Measurements from ENCODE around the gene ADAMTS3. TPM values are rescaled to one million over a fixed set of nuclear protein-coding genes. Genes with fewer than 3 reads are reported as not detected.
A peak's percentile ranks its signal among the peaks of the same experiment; 100 is the strongest.

The ADAMTS3 gene
- total RNA-seq, 3 donors from 2014 or later: 0.17 to 0.57 (median 0.41) TPM

GRCh38 chr4:72330381-72330780 lies 238.6 kb downstream of the ADAMTS3 start:
- intact Hi-C loops (cut with DNase I, micrococcal nuclease): no loop called here
- no peaks in the 10 kb centered on the region for H3K36me3 ChIP-seq (ENCODE audit: low read depth)
- no peak for DNase-seq
- no peaks in the 10 kb centered on the region for H3K4me1 ChIP-seq (ENCODE audit: low read depth)
- no peaks in the 10 kb centered on the region for H3K9me3 ChIP-seq
- no peak for ATAC-seq
- no peak overlapping the region for H3K4me3 ChIP-seq
- no peak for TF ChIP-seq CTCF (IDR thresholded peaks at IDR 0.05)

- TF ChIP-seq CTCF (IDR thresholded peaks at IDR 0.05): no peak
- no peaks in the 10 kb centered on the region for H3K4me1 ChIP-seq (ENCODE audit: low read depth)
- no peaks in the 10 kb centered on the region for H3K36me3 ChIP-seq (ENCODE audit: low read depth)
- intact Hi-C loops (cut with DNase I, micrococcal nuclease): no loop called here
- H3K9me3 ChIP-seq: no peaks in the 10 kb centered on the region
- no peak overlapping the region for H3K4me3 ChIP-seq
- DNase-seq: no peak
- peak; percentile 55 for ATAC-seq
Observed at GRCh38 chr4:72326692-72327632, 242.1 kb downstream of the ADAMTS3 start.

GRCh38 chr4:72325215-72325614 lies 243.8 kb downstream of the ADAMTS3 start:
- DNase-seq (no peak), ATAC-seq (peak; percentile 93)
- TF ChIP-seq CTCF (IDR thresholded peaks at IDR 0.05): no peak
- no peaks in the 10 kb centered on the region for H3K4me1 ChIP-seq (ENCODE audit: low read depth)
- H3K36me3 ChIP-seq (ENCODE audit: low read depth): no peaks in the 10 kb centered on the region
- H3K4me3 ChIP-seq: no peak overlapping the region
- intact Hi-C loops (cut with DNase I, micrococcal nuclease): no loop called here
- H3K9me3 ChIP-seq: no peaks in the 10 kb centered on the region

GRCh38 chr4:72323227-72323626 lies 245.8 kb downstream of the ADAMTS3 start:
- DNase-seq: no peak
- Histone ChIP-seq H3K4me1 (ENCODE audit: low read depth) (no peaks in the 10 kb centered on the region), H3K9me3 (no peaks in the 10 kb centered on the region), H3K4me3 (no peak overlapping the region), H3K36me3 (ENCODE audit: low read depth) (no peaks in the 10 kb centered on the region)
- ATAC-seq: no peak
- no peak for TF ChIP-seq CTCF (IDR thresholded peaks at IDR 0.05)
- intact Hi-C loops (cut with DNase I, micrococcal nuclease): no loop called here

GRCh38 chr4:72320223-72320948 lies 248.6 kb downstream of the ADAMTS3 start:
- ATAC-seq: no peak
- Histone ChIP-seq H3K36me3 (ENCODE audit: low read depth) (no peaks in the 10 kb centered on the region), H3K9me3 (no peaks in the 10 kb centered on the region), H3K4me1 (ENCODE audit: low read depth) (no peaks in the 10 kb centered on the region), H3K4me3 (no peak overlapping the region)
- intact Hi-C loops (cut with DNase I, micrococcal nuclease): no loop called here
- no peak for TF ChIP-seq CTCF (IDR thresholded peaks at IDR 0.05)
- DNase-seq: no peak
